ENCODE results near the gene COQ6. TPM values are rescaled to one million over a fixed set of nuclear protein-coding genes. Genes with fewer than 3 reads are reported as not detected.

Gene COQ6
- total and polyA plus RNA-seq, 2 of the 8 experiments (the other 6 are each of a cell fraction or from before 2014, with no cell fraction given): 9.5 to 15.5 TPM

- Histone ChIP-seq H4K91ac (replicated peaks; ENCODE audit: insufficient read length, low read length) (no peak overlapping the region), H3K4ac (replicated peaks; ENCODE audit: insufficient read length, low read depth, low read length) (no peak overlapping the region), H2BK5ac (ENCODE audit: low read depth, low read length) (no peak overlapping the region), H3K23ac (ENCODE audit: insufficient read length) (no peak overlapping the region), H2BK15ac (ENCODE audit: low read length) (no peak overlapping the region), H3K4me1 (replicated peaks in 1 of 4; ENCODE audit: control insufficient read depth in 3 of 4, insufficient read depth in 4 of 4, low read length in 3 of 4) (no peaks in the 10 kb centered on the region), H3K4me2 (ENCODE audit: insufficient read depth in 1 of 2, low read depth in 2 of 2, low read length in 2 of 2) (no peak overlapping the region), H2BK12ac (ENCODE audit: low read depth, low read length) (no peak overlapping the region), H3K18ac (ENCODE audit: extremely low read depth, low read length) (no peak overlapping the region), H3K27ac (ENCODE audit: low read depth, low read length) (no peak overlapping the region), H3K23me2 (ENCODE audit: low read depth, low read length) (no peaks in the 10 kb centered on the region), H3K9ac (replicated peaks in 1 of 4; ENCODE audit: extremely low read depth in 1 of 4, low read depth in 3 of 4, low read length in 3 of 4) (no peak overlapping the region), H3K9me3 (ENCODE audit: insufficient read depth in 2 of 2, low read depth in 1 of 2, low read length in 1 of 2) (no peaks in the 10 kb centered on the region), H2BK20ac (ENCODE audit: low read length) (no peak overlapping the region), H4K5ac (ENCODE audit: insufficient read length, low read depth, low read length) (no peak overlapping the region), H2AFZ (ENCODE audit: low read length) (no peak overlapping the region), H3K79me1 (ENCODE audit: low read depth, low read length) (no peaks in the 10 kb centered on the region), H3K14ac (ENCODE audit: insufficient read length) (no peak overlapping the region), H3K56ac (replicated peaks; ENCODE audit: insufficient read length, low read depth, low read length) (no peak overlapping the region), H2BK120ac (replicated peaks; ENCODE audit: low read depth, low read length) (no peak overlapping the region), H3K4me3 (ENCODE audit: extremely low read depth in 1 of 4, insufficient read depth in 2 of 4, low read depth in 3 of 4, low read length in 4 of 4) (no peak overlapping the region), H2AK5ac (ENCODE audit: low read depth, low read length) (no peak overlapping the region), H4K20me1 (replicated peaks in 1 of 2; ENCODE audit: control insufficient read depth in 1 of 2, insufficient read depth in 2 of 2, low read length in 2 of 2) (no peaks in the 10 kb centered on the region), H4K8ac (ENCODE audit: extremely low read depth, insufficient read depth, low read length) (no peak overlapping the region), H3K27me3 (replicated peaks in 1 of 4; ENCODE audit: control insufficient read depth in 3 of 4, extremely low read depth in 1 of 4, insufficient read depth in 3 of 4, low read length in 3 of 4) (no peaks in the 10 kb centered on the region), H3K79me2 (ENCODE audit: control insufficient read depth in 1 of 2, insufficient read depth in 2 of 2, low read length in 2 of 2) (no peaks in the 10 kb centered on the region), H3K36me3 (ENCODE audit: control insufficient read depth in 2 of 4, insufficient read depth in 4 of 4, low read length in 3 of 4) (peaks cover 2 to 17% (median 10%) of the 10 kb centered on the region in 4 experiments; a peak in 5 of 8 replicates)
- FAIRE-seq (no peak), DNase-seq (ENCODE audit: low read depth in 1 of 2, low spot score in 2 of 2) (no peak)
- ChIA-PET POLR2A (ENCODE audit: partially characterized antibody) (no interaction called here), CTCF (ENCODE audit: partially characterized antibody) (interaction anchor here (1.5 kb wide), 1 partner anchor 76 kb away, joined by 3 read pairs; no protein-coding TSS in a partner anchor)
- no peak for TF ChIP-seq JUND (IDR thresholded peaks at IDR 0.05; ENCODE audit: low read length)
- WGBS, 2 experiments (ENCODE audit: extremely low coverage in 1 of 2, insufficient coverage in 1 of 2, insufficient read length in 1 of 2, insufficient replicate concordance in 2 of 2, low coverage in 1 of 2, low lambda C conversion rate in 2 of 2, missing lambda C conversion rate in 1 of 2): 90% methylated on average over 12 of the region's 12 CpGs; no CpG with 5 or more reads in 1 of the 2 experiments
These were observed 11.1 kb downstream of the COQ6 start for GRCh38 chr14:73961192-73961591.
